HG02970 (cell line): Measurements from ENCODE around the gene FKBP6.
"Not testable (repeated sequence)": the region's sequence is repeated elsewhere in the genome, so short reads cannot be mapped to it uniquely, and the experiment has no call there.

Experiments
- ATAC-seq: cut with Tn5 transposase; IDR thresholded peaks from one replicate; pipeline ENCODE4 v1.9.1; 2021; ENCODE audit warnings: mild to moderate bottlenecking, moderate library complexity, moderate number of reproducible peaks; ENCODE audit not compliant: unreplicated experiment, low FRiP score

The FKBP6 gene

DNA sequence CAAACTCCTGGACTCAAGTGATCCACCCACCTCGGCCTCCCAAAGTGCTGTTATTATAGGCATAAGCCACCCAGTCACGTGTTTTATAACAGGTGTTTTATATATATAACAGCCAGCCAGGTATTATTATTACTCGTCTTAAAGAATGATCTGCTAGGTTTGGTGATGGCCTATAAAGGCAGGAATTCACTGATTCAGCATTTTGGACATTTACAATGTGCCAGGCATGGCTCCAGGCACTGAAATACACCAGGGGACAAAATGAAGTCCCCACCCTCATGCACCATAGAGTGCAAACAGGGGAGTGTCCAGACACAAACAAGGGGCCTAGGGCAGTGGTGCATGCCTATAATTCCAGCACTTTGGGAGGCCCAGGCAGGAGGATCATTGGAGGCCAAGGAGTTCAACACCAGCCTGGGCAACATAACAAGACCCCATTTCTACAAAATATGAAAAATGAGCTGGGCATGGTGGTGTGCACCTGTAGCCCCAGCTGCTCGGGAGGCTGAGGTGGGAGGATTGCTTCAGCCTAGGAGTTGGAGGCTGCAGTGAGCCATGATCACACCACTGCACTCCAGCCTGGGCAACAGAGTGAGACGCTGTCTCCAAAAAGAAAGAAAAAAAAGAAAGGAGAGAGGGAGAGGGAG, 4.4 kb upstream of the FKBP6 start:
- not testable (repeated sequence) for ATAC-seq

DNA sequence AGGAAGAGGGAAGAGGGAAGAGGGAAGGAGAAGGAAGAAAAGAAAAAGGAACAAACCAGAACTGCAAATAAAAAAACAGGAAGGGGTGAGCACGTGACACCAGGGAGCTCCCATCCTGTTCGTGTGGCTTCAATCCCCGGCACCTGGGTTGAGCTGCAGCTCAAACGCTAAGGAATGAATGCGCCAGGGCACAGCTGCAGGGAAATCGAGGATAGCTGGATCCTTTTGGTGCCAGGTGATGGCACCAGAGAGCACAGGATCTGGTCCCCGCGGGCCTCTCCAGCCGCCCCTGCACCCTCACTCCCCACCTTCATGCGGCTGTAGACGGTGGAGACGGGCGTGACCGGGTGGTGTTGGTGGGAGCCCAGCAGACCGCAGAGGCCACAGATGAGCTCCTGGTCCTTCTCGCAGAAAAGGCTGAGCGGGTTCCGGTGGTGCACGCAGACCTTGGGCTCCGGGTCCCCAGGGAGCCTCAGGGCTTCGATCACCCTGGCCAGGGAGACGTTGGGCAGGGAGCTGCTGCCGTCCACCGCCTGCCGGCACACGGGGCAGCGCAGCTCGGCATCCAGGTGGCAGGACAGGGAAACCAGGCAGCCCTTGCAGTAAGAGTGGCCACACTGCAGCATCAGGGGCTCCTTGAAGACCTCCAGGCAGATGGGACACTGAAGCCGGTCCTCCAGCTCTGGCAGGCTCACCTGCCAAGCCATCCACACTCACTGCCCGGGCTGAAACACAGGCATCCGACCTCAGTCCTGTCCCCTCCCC, 3.7 kb upstream of the FKBP6 start:
- not testable (repeated sequence) for ATAC-seq

- not testable (repeated sequence) for ATAC-seq
These were observed 2.5 kb upstream of the FKBP6 start for GRCh38 chr7:73325424-73325823.

DNA sequence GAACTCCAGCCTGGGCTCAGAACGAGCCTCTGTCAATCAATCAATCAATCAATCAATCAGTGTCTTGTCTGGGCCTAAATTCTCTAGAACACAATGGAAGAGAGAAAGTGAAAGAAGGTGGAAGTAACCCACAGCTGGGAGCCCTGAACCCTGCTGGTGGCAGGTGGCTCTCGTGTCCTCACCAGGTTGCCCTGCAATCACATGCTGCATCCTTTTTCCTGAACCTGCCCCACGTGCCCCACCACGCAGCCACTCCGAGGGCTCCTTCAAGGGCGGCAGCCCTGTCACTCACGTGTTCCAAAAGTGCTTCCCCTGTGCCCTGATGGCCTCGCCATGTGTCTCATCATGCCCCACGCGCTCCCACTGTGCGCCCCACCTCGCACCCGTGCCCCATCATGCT, 512 bp upstream of the FKBP6 start:
- not testable (repeated sequence) for ATAC-seq

- ATAC-seq: no peak
These were observed 735 bp downstream of the FKBP6 start for GRCh38 chr7:73328696-73329095.

- no peak for ATAC-seq
These were observed 2.1 kb downstream of the FKBP6 start for GRCh38 chr7:73329861-73330581.

DNA sequence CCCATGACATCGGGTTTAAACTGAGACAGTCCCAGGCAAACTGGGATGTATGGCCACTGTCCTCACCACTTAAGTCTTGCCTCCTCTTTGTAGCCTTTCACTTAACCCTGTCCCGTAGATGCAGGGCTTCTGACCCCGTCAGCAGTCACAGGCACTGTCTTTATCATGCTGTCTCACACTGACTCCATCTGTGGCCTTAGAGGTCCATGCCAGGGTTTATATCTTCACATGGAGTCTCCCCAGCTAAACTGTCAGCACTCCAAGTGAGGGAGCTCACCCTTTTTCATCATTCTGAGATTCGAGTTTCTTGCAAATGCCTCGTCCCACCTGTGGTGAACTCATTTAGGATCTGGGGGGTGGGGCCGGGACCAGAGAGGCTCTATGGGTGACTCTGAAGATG, 2.8 kb downstream of the FKBP6 start:
- no peak for ATAC-seq

DNA sequence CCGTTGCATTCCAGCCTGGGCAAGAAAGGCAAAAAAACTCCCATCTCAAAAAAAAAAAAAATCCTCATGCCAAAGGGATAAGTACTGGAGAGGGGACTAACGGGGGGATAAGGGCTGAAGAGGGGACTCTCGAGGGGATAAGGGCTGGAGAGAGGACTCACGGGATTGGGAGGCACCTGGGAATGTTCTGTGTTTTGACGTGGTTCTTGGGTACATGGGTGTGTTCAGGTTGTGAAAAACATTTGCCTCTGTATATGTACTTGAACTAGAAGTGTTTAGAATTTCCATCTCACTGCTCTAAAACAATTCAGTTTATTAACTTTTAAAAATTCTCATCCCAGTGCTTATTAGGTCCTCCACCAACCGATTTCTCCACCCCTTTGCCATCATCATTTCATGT, 4.5 kb downstream of the FKBP6 start:
- ATAC-seq: no peak

- ATAC-seq: no peak
These were observed 10.4 kb downstream of the FKBP6 start for GRCh38 chr7:73338321-73338720.

DNA sequence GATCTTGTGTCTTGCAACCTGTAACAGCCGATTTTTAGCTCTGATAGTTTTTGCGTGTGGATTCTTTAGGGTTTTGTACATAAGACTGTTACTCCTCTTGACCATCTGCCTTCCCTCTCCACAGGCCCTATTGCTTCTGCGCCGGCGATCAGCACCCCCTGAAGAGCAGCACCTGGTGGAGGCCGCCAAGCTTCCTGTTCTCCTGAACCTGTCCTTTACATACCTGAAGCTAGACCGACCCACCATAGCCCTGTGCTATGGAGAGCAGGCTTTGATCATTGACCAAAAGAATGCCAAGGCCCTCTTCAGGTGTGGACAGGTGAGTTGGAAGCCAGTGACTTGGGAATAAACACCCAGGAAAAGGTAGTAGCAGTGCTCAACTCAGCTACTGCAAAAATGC, 12.6 kb downstream of the FKBP6 start:
- ATAC-seq: no peak

DNA sequence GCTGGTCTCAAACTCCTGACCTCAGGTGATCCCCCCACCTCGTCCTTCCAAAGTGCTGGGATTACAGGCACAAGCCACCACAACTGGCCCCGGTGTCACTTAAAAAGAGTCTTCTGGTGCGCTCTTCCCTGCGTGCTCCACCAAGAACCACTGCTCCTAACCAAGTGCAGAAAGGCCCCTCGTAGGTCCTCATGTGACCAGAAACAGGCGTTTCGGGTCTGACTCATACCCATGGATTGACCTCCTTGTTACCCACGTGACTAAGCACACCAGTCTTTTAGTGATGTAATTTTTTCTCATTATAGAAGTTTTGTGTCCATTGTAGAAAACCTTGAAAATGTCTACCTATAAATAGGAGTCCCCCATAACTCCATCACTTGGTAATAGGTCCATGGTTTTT, 13.9 kb downstream of the FKBP6 start:
- ATAC-seq: no peak

GRCh38 chr7:73342645-73343044, 14.7 kb downstream of the FKBP6 start:
- no peak for ATAC-seq

GRCh38 chr7:73343671-73344380, 15.9 kb downstream of the FKBP6 start:
- ATAC-seq: no peak

DNA sequence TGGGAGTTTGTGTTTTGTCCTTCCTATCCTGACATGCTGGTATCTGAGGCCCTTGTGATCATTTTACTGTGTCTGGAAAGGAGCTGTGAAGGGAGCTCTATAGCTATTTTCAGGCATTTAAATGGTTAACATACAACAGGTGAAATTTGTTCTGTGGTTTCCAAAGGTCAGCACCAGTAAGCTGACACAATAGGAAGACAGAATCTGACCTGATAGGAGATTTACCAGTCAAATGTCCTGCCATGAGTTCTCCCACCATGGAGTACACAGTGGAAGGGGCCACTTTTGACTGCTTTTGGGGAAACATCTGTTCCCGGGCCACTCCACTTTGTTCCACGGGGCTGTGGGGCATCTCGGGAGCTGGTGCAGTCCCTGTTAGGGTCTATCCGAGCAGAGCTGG, 17.6 kb downstream of the FKBP6 start:
- no peak for ATAC-seq

GRCh38 chr7:73345951-73346350, 18.0 kb downstream of the FKBP6 start:
- ATAC-seq: no peak

GRCh38 chr7:73349763-73350162, 21.8 kb downstream of the FKBP6 start:
- ATAC-seq: no peak

DNA sequence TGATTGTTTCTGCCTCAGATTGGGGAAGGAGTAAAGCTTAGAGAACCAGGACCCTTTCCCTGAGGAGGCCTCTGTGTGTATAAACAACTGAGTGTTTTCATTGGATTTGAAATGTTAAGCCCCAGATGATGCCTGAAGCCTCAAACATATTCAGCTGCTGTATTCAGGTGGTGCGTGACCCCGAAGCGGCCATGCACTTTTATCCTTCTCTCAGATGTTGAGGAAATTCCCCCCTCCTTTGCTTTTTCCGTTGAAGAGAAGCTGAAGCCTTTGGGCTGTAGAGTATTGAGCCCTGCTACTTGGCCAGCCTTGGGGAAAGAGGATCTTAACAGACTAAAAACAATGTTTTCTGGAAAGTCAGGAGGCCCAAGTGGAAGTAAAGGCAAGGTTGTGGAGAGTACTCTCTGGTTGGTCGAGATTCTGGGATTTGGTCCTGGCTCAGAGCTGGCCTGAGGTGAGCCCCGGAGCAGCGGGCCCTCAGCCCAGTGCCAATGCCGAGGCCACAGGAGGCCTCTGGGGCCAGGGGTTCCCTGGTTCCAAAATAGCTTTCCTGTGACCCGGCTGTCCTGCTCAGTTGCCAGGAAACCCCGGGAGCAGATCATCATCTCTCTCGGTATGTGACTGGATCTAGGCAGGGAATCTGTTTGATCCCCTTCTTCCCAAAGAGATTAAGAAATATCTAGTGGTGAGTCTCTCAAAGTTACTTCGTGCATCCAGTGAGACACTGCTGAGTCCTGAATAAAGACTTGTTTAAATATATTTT, 22.5 kb downstream of the FKBP6 start:
- no peak for ATAC-seq

DNA sequence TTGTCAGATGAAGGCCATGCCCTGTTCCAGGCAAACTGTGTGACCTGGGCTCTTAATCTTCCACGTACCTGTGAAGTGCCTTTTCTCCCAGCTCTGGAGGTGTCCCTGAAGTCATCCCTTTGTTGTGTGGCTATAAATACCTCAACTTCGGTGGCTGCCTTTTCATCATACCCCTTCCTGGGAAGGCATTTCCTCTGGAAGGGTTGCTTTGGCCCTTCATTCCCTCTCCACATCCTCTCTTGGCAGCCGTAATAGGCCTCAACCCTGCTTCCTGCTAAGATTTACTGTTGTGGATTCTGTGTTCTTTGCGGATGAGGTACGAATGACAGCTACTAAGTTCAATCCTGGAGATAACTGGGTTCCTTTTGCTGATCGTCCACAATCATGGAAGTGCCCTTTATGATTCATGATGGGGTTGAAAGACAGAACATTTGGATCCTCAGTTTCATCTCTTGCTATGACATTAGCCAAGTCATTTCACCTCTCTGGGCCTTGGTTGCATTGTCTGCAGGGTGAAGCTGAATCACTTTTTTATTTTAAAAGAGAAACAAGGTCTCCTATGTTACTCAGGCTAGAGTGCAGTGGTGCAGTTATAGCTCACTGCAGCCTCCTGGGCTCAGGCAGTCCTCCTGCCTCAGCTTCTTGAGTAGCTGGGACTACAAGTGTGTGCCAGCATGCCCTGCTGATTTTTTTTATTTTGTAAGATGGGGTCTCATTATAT, 23.6 kb downstream of the FKBP6 start:
- ATAC-seq: no peak

DNA sequence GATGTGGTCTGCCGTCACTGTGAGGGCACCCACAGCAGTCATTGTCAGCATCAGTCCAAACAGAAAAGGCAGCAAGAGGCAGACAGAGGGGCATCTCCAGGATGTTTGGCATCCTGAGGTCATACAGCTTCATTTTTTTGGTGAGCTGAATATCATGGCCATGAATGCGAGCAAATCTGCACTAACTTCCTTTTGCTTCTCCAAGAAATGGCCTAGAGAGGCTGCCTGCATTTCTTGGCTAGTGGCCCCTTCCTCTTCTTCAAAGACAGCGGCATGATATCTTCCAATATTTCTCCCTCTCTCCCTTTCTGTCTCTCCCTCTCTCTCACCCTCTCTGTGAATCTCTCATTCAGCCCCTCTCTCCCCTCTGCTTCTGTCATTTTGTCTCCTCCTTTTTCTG, 24.8 kb downstream of the FKBP6 start:
- no peak for ATAC-seq

GRCh38 chr7:73353243-73353642, 25.3 kb downstream of the FKBP6 start:
- no peak for ATAC-seq
